Astrocyte of the cerebellum (primary cell): ENCODE results near the gene USP33.
"Not testable (repeated sequence)": the region's sequence is repeated elsewhere in the genome, so short reads cannot be mapped to it uniquely, and the experiment has no call there.

ENCODE experiments used
- DNase-seq: peaks from one replicate; pipeline ENCODE4 v3.0.0-alpha.2; 2011; ENCODE audit warnings: low read depth
- H3K4me3 ChIP-seq: 2 replicates; pipeline ENCODE4 v1.5.1; 2011; ENCODE audit warnings: mild to moderate bottlenecking, low read depth, low read length, moderate library complexity
- CTCF ChIP-seq: IDR thresholded peaks from 2 replicates; pipeline ENCODE4 v1.5.1; 2012; ENCODE audit warnings: low read length, low read depth, moderate library complexity, mild to moderate bottlenecking; ENCODE audit errors: missing control alignments
- in situ Hi-C: cut with HindIII; loops from 2 replicates; pipeline ENCODE4 v1.10.0; 2017; ENCODE audit warnings: low sequenced_read_pairs

Gene USP33

GRCh38 chr1:77682460-77683159, 77.0 kb downstream of the USP33 start, which contains the start of gene ZZZ3:
Gene ZZZ3 (minus strand): TSS chr1:77682658. CDS start chr1:77633354, 49,304 bp downstream.
- peak; percentile 83 for DNase-seq
- in situ Hi-C loops = no loop called here
- no peak for TF ChIP-seq CTCF
- peak within 1 kb of the TSS; percentile 81 for H3K4me3 ChIP-seq

- no peak for DNase-seq
- no peak overlapping the region for H3K4me3 ChIP-seq
- in situ Hi-C loops = no loop called here
- no peak for TF ChIP-seq CTCF
Measured at GRCh38 chr1:77680173-77680572, 79.5 kb downstream of the USP33 start.

GRCh38 chr1:77678660-77679610, 80.7 kb downstream of the USP33 start:
- H3K4me3 ChIP-seq = no peak overlapping the region
- DNase-seq = no peak
- TF ChIP-seq CTCF = no peak
- in situ Hi-C loops = no loop called here

GRCh38 chr1:77674807-77675206, 84.8 kb downstream of the USP33 start:
- DNase-seq, H3K4me3 ChIP-seq, in situ Hi-C loops: not testable (repeated sequence)

GRCh38 chr1:77673716-77674355, 85.8 kb downstream of the USP33 start:
- DNase-seq = no peak
- in situ Hi-C loops = no loop called here
- no peak for TF ChIP-seq CTCF
- H3K4me3 ChIP-seq = no peak overlapping the region

- in situ Hi-C loops = no loop called here
- H3K4me3 ChIP-seq = no peak overlapping the region
- TF ChIP-seq CTCF = no peak
- DNase-seq = no peak
Measured at GRCh38 chr1:77673030-77673429, 86.6 kb downstream of the USP33 start.

GRCh38 chr1:77672374-77672773, 87.3 kb downstream of the USP33 start:
- in situ Hi-C loops = no loop called here
- H3K4me3 ChIP-seq = no peak overlapping the region
- no peak for DNase-seq
- no peak for TF ChIP-seq CTCF
